Keratinocyte (primary cell): ENCODE measurements around the gene ELAVL2. TPM values are rescaled to one million over a fixed set of nuclear protein-coding genes. Genes with fewer than 3 reads are reported as not detected.

ENCODE experiments used
- DNase-seq: peaks from one replicate; pipeline ENCODE4 v3.0.0-alpha.2; 2011; ENCODE audit warnings: low read depth, missing footprints, low spot score
- FAIRE-seq: peaks from 2 replicates; lab custom pipeline; 2011; peaks lifted over from hg19 to GRCh38; lab: Jason Lieb, UNC
- H2AFZ ChIP-seq: 2 replicates; pipeline ENCODE4 v1.6.0; 2012; ENCODE audit warnings: low read length, control low read depth, inconsistent platforms; ENCODE audit not compliant: control insufficient read depth
- H3K27ac ChIP-seq: 2 replicates; pipeline ENCODE4 v1.5.1; 2011; ENCODE audit warnings: low read length; ENCODE audit not compliant: control insufficient read depth, insufficient read depth
- H3K27me3 ChIP-seq: 3 replicates; pipeline ENCODE4 v1.6.0; 2011; ENCODE audit warnings: low read length; ENCODE audit not compliant: control insufficient read depth, insufficient read depth; ENCODE audit errors: extremely low read depth
- H3K36me3 ChIP-seq, 2 experiments: 2 replicates in 1 of 2; 3 replicates in 1 of 2; pipeline ENCODE4 v1.5.1; 2011; ENCODE audit warnings: low read length in 2 of 2, mild to moderate bottlenecking in 1 of 2; ENCODE audit not compliant: control insufficient read depth in 2 of 2, insufficient read depth in 2 of 2; ENCODE audit errors: extremely low read depth in 1 of 2
- H3K4me1 ChIP-seq: 3 replicates; pipeline ENCODE4 v1.5.1; 2011; ENCODE audit warnings: low read length; ENCODE audit not compliant: control insufficient read depth, insufficient read depth; ENCODE audit errors: extremely low read depth
- H3K4me2 ChIP-seq: 3 replicates; pipeline ENCODE4 v1.6.0; 2011; ENCODE audit warnings: low read depth, low read length; ENCODE audit not compliant: control insufficient read depth, insufficient read depth; ENCODE audit errors: extremely low read depth
- H3K4me3 ChIP-seq, 3 experiments: fragments of 200-600 bp in 1 of 3; sonication (generic) in 1 of 3; 2 replicates in 2 of 3; 3 replicates in 1 of 3; pipeline ENCODE4 v1.5.1; 2011 to 2016; ENCODE audit warnings: low read length in 3 of 3, mild to moderate bottlenecking in 3 of 3, control low read depth in 2 of 3, inconsistent platforms in 1 of 3, low read depth in 1 of 3, mixed read lengths in 1 of 3, mixed run types in 1 of 3, moderate library complexity in 1 of 3; ENCODE audit not compliant: control insufficient read depth in 2 of 3, insufficient read depth in 2 of 3; ENCODE audit errors: extremely low read depth in 1 of 3
- H3K79me2 ChIP-seq: 2 replicates; pipeline ENCODE4 v1.6.0; 2012; ENCODE audit warnings: low read length; ENCODE audit not compliant: control insufficient read depth, insufficient read depth
- H3K9ac ChIP-seq: 3 replicates; pipeline ENCODE4 v1.6.0; 2011; ENCODE audit warnings: low read length; ENCODE audit not compliant: control insufficient read depth, insufficient read depth; ENCODE audit errors: extremely low read depth
- H3K9me1 ChIP-seq: 3 replicates; pipeline ENCODE4 v1.6.0; 2011; ENCODE audit warnings: low read length; ENCODE audit not compliant: control insufficient read depth, insufficient read depth; ENCODE audit errors: extremely low read depth
- H3K9me3 ChIP-seq: 2 replicates; pipeline ENCODE4 v1.5.1; 2012; ENCODE audit warnings: low read depth, low read length; ENCODE audit not compliant: control insufficient read depth
- H4K20me1 ChIP-seq: 3 replicates; pipeline ENCODE4 v1.6.0; 2011; ENCODE audit warnings: low read length; ENCODE audit not compliant: control insufficient read depth, insufficient read depth; ENCODE audit errors: extremely low read depth
- CTCF ChIP-seq, 3 experiments: IDR thresholded peaks in 1 of 3; conservative IDR thresholded peaks in 1 of 3; optimal IDR thresholded peaks in 1 of 3; 2 replicates in 2 of 3; 3 replicates in 1 of 3; pipeline versions ENCODE3 to v1.5.1; 2011; ENCODE audit warnings: low read length in 3 of 3, mild to moderate bottlenecking in 3 of 3, moderate library complexity in 2 of 3, control low read depth in 1 of 3, inconsistent platforms in 1 of 3; ENCODE audit not compliant: insufficient read depth in 2 of 3; ENCODE audit errors: extremely low read depth in 1 of 3
- EZH2 ChIP-seq: IDR thresholded peaks from one replicate; pipeline ENCODE4 v1.6.1; 2012; ENCODE audit warnings: inconsistent platforms, mild to moderate bottlenecking, low read length, moderate library complexity
- dilution Hi-C: fragments of 300-500 bp; cut with MboI; formaldehyde crosslinking; loops from one replicate; pipeline ENCODE4 v1.7.0; 2020; ENCODE audit warnings: low sequenced_read_pairs; ENCODE audit not compliant: extremely low pct_ligation_motif_present
- polyA plus RNA-seq, 5 experiments: library from polyadenylated mRNA; depleted of rRNA in 3 of 5; stranded (reverse) in 3 of 5; stranded (forward) in 1 of 5; unstranded in 1 of 5; fragments of >200 nt; gene quantifications; 1 replicate in 1 of 5; 2 replicates in 3 of 5; 3 replicates in 1 of 5; pipeline versions ENCODE4 v1.2.1 to v1.2.3, GENCODE V29; 2011 to 2012; ENCODE audit warnings: missing spikeins in 2 of 5, low read depth in 1 of 5, low replicate concordance in 1 of 5

ELAVL2 gene
- polyA plus RNA-seq, 1 donor (not counting 4 experiments of a cell fraction or from before 2014, with no cell fraction given), result 4.3 TPM

GRCh38 chr9:23837038-23837437 lies 11.0 kb upstream of the ELAVL2 start:
- Histone ChIP-seq H3K4me3 (no peak overlapping the region), H2AFZ (no peak overlapping the region), H3K9ac (no peak overlapping the region), H3K4me1 (no peaks in the 10 kb centered on the region), H3K4me2 (no peak overlapping the region), H3K27ac (no peak overlapping the region), H3K9me3 (no peaks in the 10 kb centered on the region), H3K9me1 (no peaks in the 10 kb centered on the region), H3K79me2 (no peaks in the 10 kb centered on the region), H3K27me3 (peaks cover 13% of the 10 kb centered on the region), H3K36me3 (no peaks in the 10 kb centered on the region), H4K20me1 (no peaks in the 10 kb centered on the region)
- no peak for DNase-seq
- TF ChIP-seq EZH2, result no peak
- no peak for TF ChIP-seq CTCF (optimal IDR thresholded peaks at IDR 0.05 in 1 of 3, IDR thresholded peaks at IDR 0.05 in 1 of 3, conservative IDR thresholded peaks at IDR 0.05 in 1 of 3; ENCODE audit: extremely low read depth in 1 of 3, insufficient read depth in 2 of 3, low read length in 3 of 3)
- no peak for FAIRE-seq
- dilution Hi-C loops, result no loop called here

GRCh38 chr9:23830929-23831730 lies 5.1 kb upstream of the ELAVL2 start:
- dilution Hi-C loops, result no loop called here
- TF ChIP-seq CTCF (optimal IDR thresholded peaks at IDR 0.05 in 1 of 3, IDR thresholded peaks at IDR 0.05 in 1 of 3, conservative IDR thresholded peaks at IDR 0.05 in 1 of 3; ENCODE audit: extremely low read depth in 1 of 3, insufficient read depth in 2 of 3, low read length in 3 of 3) (no peak), EZH2 (peak; percentile 81)

More at GRCh38 chr9:23830929-23831730, 5.1 kb upstream of the ELAVL2 start:
- Histone ChIP-seq H3K4me1 (peaks cover 3% of the 10 kb centered on the region), H3K9me3 (no peaks in the 10 kb centered on the region), H3K9ac (no peak overlapping the region), H3K79me2 (no peaks in the 10 kb centered on the region), H2AFZ (no peak overlapping the region), H3K27ac (no peak overlapping the region), H3K4me3 (no peak overlapping the region), H3K4me2 (no peak overlapping the region), H3K27me3 (peaks cover 32% of the 10 kb centered on the region), H3K9me1 (no peaks in the 10 kb centered on the region), H4K20me1 (no peaks in the 10 kb centered on the region), H3K36me3 (no peaks in the 10 kb centered on the region)
- DNase-seq (no peak), FAIRE-seq (no peak)
